BLaER1 treated with 17β-estradiol and CSF1 and Interleukin-3, amounts not matched to agents 10 nM and 100 nM (cell line): ENCODE results near the gene LPCAT2.

Experiments
- H3K27ac ChIP-seq, 11 experiments: shearing (Covaris generic); formaldehyde crosslinking; 2 replicates each; pipeline ENCODE4 v1.8.1; 2022
- H3K27me3 ChIP-seq, 11 experiments: shearing (Covaris generic); formaldehyde crosslinking; 2 replicates each; pipeline ENCODE4 v1.8.1; 2022
- H3K36me3 ChIP-seq, 11 experiments: shearing (Covaris generic); formaldehyde crosslinking; 2 replicates each; pipeline ENCODE4 v1.8.1; 2022
- H3K4me1 ChIP-seq, 10 experiments: shearing (Covaris generic); formaldehyde crosslinking; 2 replicates each; pipeline ENCODE4 v1.8.1; 2022
- H3K4me2 ChIP-seq, 11 experiments: shearing (Covaris generic); formaldehyde crosslinking; 2 replicates each; pipeline ENCODE4 v1.8.1; 2022
- H3K4me3 ChIP-seq, 10 experiments: shearing (Covaris generic); formaldehyde crosslinking; 2 replicates each; pipeline ENCODE4 v1.8.1; 2022
- H3K9ac ChIP-seq, 11 experiments: shearing (Covaris generic); formaldehyde crosslinking; 2 replicates each; pipeline ENCODE4 v1.8.1; 2022
- H3K9me3 ChIP-seq, 11 experiments: shearing (Covaris generic); formaldehyde crosslinking; replicated peaks in 1 of 11; 2 replicates each; pipeline ENCODE4 v1.8.1; 2022
- H4K20me1 ChIP-seq, 11 experiments: shearing (Covaris generic); formaldehyde crosslinking; 2 replicates each; pipeline ENCODE4 v1.8.1; 2022
- Cebpa-rat ChIP-seq, 11 experiments: shearing (Covaris generic); IDR thresholded peaks; 2 replicates each; pipeline ENCODE4 v1.8.1; 2022

LPCAT2 gene

DNA sequence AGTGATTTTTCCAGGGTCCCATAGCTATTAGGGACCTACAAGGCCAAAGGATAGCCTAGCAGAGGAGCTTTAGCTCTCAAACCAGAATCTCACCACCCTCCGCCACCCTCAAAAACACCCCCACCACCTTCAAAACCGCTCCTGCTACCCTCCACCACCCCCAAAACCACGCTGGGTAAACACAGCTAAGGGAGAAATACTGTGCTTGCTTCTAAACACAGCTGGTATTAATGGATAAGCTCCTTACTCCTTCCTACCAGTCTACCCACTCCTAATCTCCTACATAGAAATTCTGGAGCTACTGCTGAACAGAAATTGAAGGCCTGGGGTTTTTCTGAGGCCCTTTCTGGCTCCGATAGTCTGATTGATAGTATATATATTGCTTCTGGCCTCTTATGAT is 2.2 kb upstream of the LPCAT2 start:
- TF ChIP-seq Cebpa-rat (IDR thresholded peaks at IDR 0.05), result no peak
- Histone ChIP-seq H3K9ac (no peak overlapping the region), H3K27ac (no peak overlapping the region), H3K4me3 (no peak overlapping the region), H3K36me3 (peaks cover 0 to 3% (median 0%) of the 10 kb centered on the region in 11 experiments; a peak in 1 of 22 replicates), H3K9me3 (peaks cover 2 to 15% (median 10%) of the 10 kb centered on the region in 11 experiments; a peak in 16 of 22 replicates), H4K20me1 (no peaks in the 10 kb centered on the region), H3K4me1 (peaks cover 32 to 68% (median 42%) of the 10 kb centered on the region in 10 experiments), H3K4me2 (peak overlapping the region in 4 of 11 experiments; percentile 30 to 72 (median 55); a peak in 5 of 22 replicates), H3K27me3 (peaks cover 0 to 19% (median 17%) of the 10 kb centered on the region in 11 experiments; a peak in 18 of 22 replicates)

DNA sequence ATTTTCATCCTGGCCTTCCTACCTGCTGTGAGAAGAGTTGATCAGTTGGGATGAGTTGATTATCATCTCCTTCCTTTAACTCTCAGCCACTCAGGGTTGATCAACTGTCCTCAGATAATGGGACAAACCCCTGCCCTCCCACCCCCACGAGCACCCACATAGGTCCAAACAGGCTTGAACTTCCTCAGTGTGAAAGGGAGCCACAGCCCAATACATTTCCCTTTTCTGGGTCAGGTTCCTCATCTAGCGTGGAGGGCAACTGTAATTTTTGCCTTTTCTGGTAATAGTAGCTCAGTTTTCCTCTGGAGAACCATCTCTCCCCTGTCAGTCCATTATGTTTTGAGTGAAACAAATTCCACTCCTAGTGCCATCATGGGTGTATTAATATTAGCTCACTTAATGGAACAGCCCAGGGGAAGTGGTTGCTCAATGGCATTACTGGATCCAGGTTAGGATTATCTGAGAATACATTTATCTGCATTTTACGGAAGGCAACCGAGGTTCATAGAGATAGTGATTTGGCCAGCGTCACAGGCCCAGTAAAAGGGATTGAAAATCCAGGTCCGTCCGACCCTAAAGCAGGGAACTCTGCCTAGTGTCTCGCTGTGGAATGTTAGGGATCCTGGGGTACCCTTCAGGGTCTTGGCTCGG is 476 bp upstream of the LPCAT2 start:
- Histone ChIP-seq H3K4me1 (peaks cover 22 to 57% (median 32%) of the 10 kb centered on the region in 10 experiments), H3K4me2 (peak overlapping the region; percentile 45 to 82 (median 67)), H3K36me3 (peaks cover 0 to 12% (median 0%) of the 10 kb centered on the region in 11 experiments; a peak in 5 of 22 replicates)

DNA sequence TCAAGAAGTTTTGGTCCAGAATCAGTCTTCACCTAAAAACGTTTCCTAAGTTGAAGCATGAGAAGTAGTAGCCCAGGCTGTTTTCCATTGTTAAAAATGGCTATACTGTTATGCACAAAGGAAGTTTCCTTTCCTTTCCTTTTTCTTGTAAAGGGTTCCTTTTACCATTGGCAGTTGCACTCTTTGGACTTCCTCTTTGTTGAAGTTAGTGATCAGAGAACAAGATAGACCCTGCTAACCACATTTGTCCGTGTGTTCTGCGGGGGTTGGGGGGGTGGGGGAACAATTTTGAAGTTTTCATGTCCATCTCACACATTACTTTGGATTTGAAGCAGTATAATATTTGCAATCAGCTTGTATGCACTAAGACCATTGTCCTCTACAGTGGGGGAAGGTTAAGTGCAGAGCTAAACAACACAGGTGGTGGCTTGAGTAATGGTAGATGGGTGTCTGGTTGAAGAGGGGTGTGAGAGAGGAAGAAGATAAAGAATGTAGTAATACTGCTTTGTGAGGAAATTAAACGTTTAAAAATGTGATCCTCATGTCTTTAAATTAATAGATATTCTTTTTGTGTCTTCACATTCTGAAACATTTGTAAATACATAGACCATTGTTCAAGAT is 1.4 kb downstream of the LPCAT2 start:
- Histone ChIP-seq H3K27ac (peak overlapping the region in 6 of 11 experiments; percentile 6 to 69 (median 32); a peak in 9 of 22 replicates), H3K36me3 (peaks cover 0 to 16% (median 0%) of the 10 kb centered on the region in 11 experiments; a peak in 5 of 22 replicates), H3K27me3 (peaks cover 0 to 19% (median 17%) of the 10 kb centered on the region in 11 experiments; a peak in 18 of 22 replicates), H4K20me1 (no peaks in the 10 kb centered on the region; a peak in 1 of 22 replicates), H3K4me1 (peaks cover 21 to 53% (median 28%) of the 10 kb centered on the region in 10 experiments), H3K4me2 (peak overlapping the region; percentile 45 to 82 (median 66)), H3K9ac (peak overlapping the region in 5 of 11 experiments; percentile 1 to 80 (median 61); a peak in 7 of 22 replicates), H3K4me3 (peak overlapping the region in 6 of 10 experiments; percentile 43 to 69 (median 59); a peak in 9 of 20 replicates), H3K9me3 (peaks cover 31 to 49% (median 39%) of the 10 kb centered on the region in 11 experiments)
- no peak for TF ChIP-seq Cebpa-rat (IDR thresholded peaks at IDR 0.05)

More for the DNA sequence above, 476 bp upstream of the LPCAT2 start:
- TF ChIP-seq Cebpa-rat (IDR thresholded peaks at IDR 0.05), result no peak
- H4K20me1 ChIP-seq, result no peaks in the 10 kb centered on the region
- peak overlapping the region in 1 of 11 experiments; percentile 79; a peak in 1 of 22 replicates for H3K9ac ChIP-seq
- H3K27me3 ChIP-seq, result peaks cover 0 to 19% (median 17%) of the 10 kb centered on the region in 11 experiments; a peak in 18 of 22 replicates
- H3K9me3 ChIP-seq, result peaks cover 19 to 32% (median 27%) of the 10 kb centered on the region in 11 experiments
- peak overlapping the region in 2 of 11 experiments; percentile 54 to 69; a peak in 3 of 22 replicates for H3K27ac ChIP-seq
- H3K4me3 ChIP-seq, result peak overlapping the region in 8 of 10 experiments; percentile 47 to 69 (median 56); a peak in 11 of 20 replicates

GRCh38 chr16:55512941-55513340 is 4.1 kb downstream of the LPCAT2 start:
- peaks cover 0 to 16% (median 0%) of the 10 kb centered on the region in 11 experiments; a peak in 5 of 22 replicates for H3K36me3 ChIP-seq
- no peak overlapping the region for H3K27ac ChIP-seq
- peaks cover 31 to 49% (median 39%) of the 10 kb centered on the region in 11 experiments for H3K9me3 ChIP-seq
- H3K4me2 ChIP-seq, result no peak overlapping the region
- H3K27me3 ChIP-seq, result peaks cover 0 to 19% (median 17%) of the 10 kb centered on the region in 11 experiments; a peak in 18 of 22 replicates
- no peak overlapping the region for H3K4me3 ChIP-seq
- H3K4me1 ChIP-seq, result peaks cover 13 to 28% (median 17%) of the 10 kb centered on the region in 10 experiments
- no peaks in the 10 kb centered on the region; a peak in 1 of 22 replicates for H4K20me1 ChIP-seq
- no peak for TF ChIP-seq Cebpa-rat (IDR thresholded peaks at IDR 0.05)
- H3K9ac ChIP-seq, result no peak overlapping the region

GRCh38 chr16:55513616-55514015 is 4.7 kb downstream of the LPCAT2 start:
- TF ChIP-seq Cebpa-rat (IDR thresholded peaks at IDR 0.05), result no peak

DNA sequence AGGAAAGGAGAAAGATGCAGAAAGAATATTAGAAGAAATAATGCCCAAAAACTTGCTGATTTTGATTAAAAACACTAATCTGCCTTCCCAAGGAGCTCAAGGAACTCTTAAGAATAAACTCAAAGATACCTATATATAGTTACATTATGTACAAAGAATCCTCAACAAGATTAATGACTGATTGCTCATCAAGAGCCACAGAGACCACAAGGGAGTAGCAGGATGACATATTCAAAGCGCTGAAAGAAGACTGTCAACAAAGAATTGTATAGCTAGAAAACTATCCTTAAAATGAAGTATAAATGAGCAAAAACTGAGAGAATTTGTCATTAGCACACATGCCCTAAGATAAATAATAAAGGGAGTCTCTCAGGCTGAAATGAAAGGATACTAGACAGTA is 6.2 kb downstream of the LPCAT2 start:
- Histone ChIP-seq H3K9me3 (peaks cover 27 to 48% (median 36%) of the 10 kb centered on the region in 11 experiments), H3K4me3 (no peak overlapping the region), H4K20me1 (no peaks in the 10 kb centered on the region; a peak in 1 of 22 replicates), H3K4me2 (no peak overlapping the region), H3K36me3 (peaks cover 0 to 16% (median 0%) of the 10 kb centered on the region in 11 experiments; a peak in 5 of 22 replicates), H3K9ac (no peak overlapping the region), H3K27ac (no peak overlapping the region), H3K4me1 (peaks cover under 1 to 7% (median under 1%) of the 10 kb centered on the region in 10 experiments; a peak in 16 of 20 replicates), H3K27me3 (no peaks in the 10 kb centered on the region; a peak in 1 of 22 replicates)
- TF ChIP-seq Cebpa-rat (IDR thresholded peaks at IDR 0.05), result no peak

More at GRCh38 chr16:55513616-55514015, 4.7 kb downstream of the LPCAT2 start:
- H3K9me3 ChIP-seq, result peaks cover 31 to 48% (median 38%) of the 10 kb centered on the region in 11 experiments
- H3K36me3 ChIP-seq, result peaks cover 0 to 16% (median 0%) of the 10 kb centered on the region in 11 experiments; a peak in 5 of 22 replicates
- H3K27ac ChIP-seq, result no peak overlapping the region
- peaks cover 13 to 22% (median 16%) of the 10 kb centered on the region in 10 experiments for H3K4me1 ChIP-seq
- no peak overlapping the region for H3K9ac ChIP-seq
- H3K27me3 ChIP-seq, result peaks cover 0 to 15% (median 13%) of the 10 kb centered on the region in 11 experiments; a peak in 18 of 22 replicates
- H3K4me3 ChIP-seq, result no peak overlapping the region
- H3K4me2 ChIP-seq, result no peak overlapping the region
- H4K20me1 ChIP-seq, result no peaks in the 10 kb centered on the region; a peak in 1 of 22 replicates

- Histone ChIP-seq H3K4me1 (no peaks in the 10 kb centered on the region), H4K20me1 (no peaks in the 10 kb centered on the region), H3K27me3 (no peaks in the 10 kb centered on the region), H3K36me3 (no peaks in the 10 kb centered on the region), H3K9me3 (peaks cover 0 to 23% (median 5%) of the 10 kb centered on the region in 11 experiments; a peak in 11 of 22 replicates), H3K9ac (no peak overlapping the region), H3K27ac (no peak overlapping the region), H3K4me3 (no peak overlapping the region), H3K4me2 (no peak overlapping the region)
- TF ChIP-seq Cebpa-rat (IDR thresholded peaks at IDR 0.05), result no peak
Measured at GRCh38 chr16:55521792-55522191, 12.9 kb downstream of the LPCAT2 start.

DNA sequence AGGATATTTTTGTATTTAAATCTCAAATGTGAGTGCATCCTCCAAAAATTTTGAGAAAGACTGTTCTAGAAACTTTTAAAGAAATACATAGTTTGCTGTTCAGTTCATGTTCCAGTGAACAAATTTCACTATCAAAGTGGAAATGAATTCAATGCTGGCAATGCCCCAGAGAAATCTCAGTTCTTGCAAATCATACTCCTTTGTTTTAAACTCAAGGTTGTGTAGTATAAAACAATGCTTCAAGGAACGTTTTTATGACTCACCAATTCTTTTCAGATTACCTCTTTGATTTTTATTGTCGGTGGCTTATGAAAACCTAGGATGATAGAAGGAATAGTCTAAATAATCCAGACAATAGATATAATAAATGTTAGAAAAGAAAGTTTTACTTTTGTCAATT is 17.6 kb downstream of the LPCAT2 start:
- Histone ChIP-seq H3K4me1 (no peaks in the 10 kb centered on the region; a peak in 1 of 20 replicates), H3K4me2 (no peak overlapping the region)
- no peak for TF ChIP-seq Cebpa-rat (IDR thresholded peaks at IDR 0.05)

More for the DNA sequence above, 17.6 kb downstream of the LPCAT2 start:
- H3K27ac ChIP-seq, result no peak overlapping the region
- H4K20me1 ChIP-seq, result no peaks in the 10 kb centered on the region
- no peaks in the 10 kb centered on the region for H3K27me3 ChIP-seq
- peaks cover 0 to 13% (median 0%) of the 10 kb centered on the region in 11 experiments; a peak in 2 of 22 replicates for H3K36me3 ChIP-seq
- H3K9ac ChIP-seq, result no peak overlapping the region
- H3K9me3 ChIP-seq, result peaks cover 0 to 10% (median 5%) of the 10 kb centered on the region in 11 experiments; a peak in 11 of 22 replicates
- no peak overlapping the region for H3K4me3 ChIP-seq
